ENCODE data around the gene ACADS.

The ACADS gene

DNA sequence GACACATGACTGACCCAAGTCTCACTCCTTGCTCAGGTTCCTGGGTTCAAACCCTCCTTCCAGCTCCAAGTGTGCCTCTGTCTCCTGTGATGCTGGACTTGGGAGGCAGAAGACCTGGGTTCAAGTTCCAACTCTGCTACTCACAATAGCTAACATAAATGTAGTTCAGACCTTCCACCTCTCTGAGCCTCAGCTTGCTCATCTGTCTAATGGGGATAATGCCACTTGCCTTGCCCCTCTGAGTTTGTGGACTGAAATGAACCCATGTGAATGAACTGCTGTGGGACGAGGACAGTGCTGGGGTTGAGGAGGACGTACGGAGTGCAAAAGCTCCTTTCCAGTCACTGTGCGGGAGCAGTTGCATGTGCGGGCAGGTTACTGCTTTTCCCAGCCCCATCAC is 40.9 kb downstream of the ACADS start:
- no peak for DNase-seq (ENCODE audit: low read depth)
- no peak overlapping the region for H3K4me3 ChIP-seq (ENCODE audit: low read depth, low read length)
- TF ChIP-seq, protein P1, sequence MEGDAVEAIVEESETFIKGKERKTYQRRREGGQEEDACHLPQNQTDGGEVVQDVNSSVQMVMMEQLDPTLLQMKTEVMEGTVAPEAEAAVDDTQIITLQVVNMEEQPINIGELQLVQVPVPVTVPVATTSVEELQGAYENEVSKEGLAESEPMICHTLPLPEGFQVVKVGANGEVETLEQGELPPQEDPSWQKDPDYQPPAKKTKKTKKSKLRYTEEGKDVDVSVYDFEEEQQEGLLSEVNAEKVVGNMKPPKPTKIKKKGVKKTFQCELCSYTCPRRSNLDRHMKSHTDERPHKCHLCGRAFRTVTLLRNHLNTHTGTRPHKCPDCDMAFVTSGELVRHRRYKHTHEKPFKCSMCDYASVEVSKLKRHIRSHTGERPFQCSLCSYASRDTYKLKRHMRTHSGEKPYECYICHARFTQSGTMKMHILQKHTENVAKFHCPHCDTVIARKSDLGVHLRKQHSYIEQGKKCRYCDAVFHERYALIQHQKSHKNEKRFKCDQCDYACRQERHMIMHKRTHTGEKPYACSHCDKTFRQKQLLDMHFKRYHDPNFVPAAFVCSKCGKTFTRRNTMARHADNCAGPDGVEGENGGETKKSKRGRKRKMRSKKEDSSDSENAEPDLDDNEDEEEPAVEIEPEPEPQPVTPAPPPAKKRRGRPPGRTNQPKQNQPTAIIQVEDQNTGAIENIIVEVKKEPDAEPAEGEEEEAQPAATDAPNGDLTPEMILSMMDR (IDR thresholded peaks at IDR 0.05; ENCODE audit: low read depth, low read length, missing control alignments) = no peak

DNA sequence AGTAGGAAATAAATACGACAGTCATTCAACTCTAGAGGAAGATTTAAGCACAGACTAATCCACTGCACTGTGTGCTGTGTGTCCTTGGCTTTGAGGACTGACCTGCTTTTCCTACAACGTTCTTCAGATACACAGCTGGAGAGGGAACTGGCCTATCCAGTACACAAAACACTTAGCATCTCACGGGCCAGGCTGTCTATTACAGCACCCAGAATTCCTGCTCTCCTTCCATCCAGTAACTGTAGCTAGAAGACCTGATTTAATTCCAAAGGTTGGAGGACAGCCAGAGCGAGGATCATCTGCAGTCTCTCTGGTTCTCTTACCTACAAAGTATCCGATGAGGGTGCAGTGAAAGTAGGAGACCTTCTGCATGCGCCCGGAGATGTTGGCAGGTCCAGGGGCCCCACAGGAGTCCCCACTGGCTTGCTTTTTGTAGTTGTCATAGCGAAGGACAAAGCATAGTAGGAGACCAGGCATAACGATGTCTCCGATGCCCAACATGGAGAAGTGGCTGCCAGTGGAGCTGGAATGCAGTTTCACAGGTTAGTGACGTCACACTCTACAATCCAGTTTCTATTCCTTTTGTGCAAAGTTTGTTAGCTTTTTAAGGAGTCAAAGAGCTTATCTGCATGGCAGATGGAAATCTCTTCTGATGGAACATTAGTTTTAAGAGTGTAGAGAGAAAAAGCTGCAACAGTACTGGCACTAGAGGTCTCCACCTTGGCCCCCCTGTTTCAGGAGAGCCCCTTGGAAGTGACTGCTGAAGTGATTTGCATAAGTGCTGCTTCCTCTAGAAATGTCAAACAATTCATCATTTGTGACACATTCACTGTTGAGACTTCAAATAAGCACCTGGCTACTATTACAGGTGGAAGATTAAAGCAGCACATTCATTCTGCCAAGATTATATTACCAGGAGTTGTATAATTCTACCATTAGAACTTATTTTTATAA is 41.7 kb downstream of the ACADS start:
- no peak for DNase-seq (ENCODE audit: low read depth)
- TF ChIP-seq, protein P1 (IDR thresholded peaks at IDR 0.05; ENCODE audit: low read depth, low read length, missing control alignments) = no peak
- H3K4me3 ChIP-seq (ENCODE audit: low read depth, low read length) = no peak overlapping the region

DNA sequence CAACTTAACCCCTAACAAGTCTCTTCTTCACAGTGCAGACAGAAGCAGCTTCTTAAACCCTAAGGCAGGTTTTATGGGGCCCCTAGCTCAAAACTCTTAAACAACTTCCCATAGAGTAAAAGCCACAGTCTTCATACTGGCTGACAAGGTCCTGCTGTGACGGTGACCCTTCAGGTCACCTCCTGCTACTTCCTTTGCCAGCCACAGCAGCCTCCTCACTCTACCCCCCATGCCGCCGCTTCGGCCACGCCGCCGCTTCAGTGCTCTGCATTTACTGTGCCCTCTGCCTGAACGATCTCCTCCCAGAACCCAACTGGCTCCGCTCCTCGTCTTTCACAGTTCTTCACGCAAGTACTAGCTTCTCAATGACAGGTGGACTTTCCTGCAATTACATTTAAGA is 45.5 kb downstream of the ACADS start:
- DNase-seq (ENCODE audit: low read depth) = no peak
- TF ChIP-seq, protein P1 (IDR thresholded peaks at IDR 0.05; ENCODE audit: low read depth, low read length, missing control alignments) = no peak
- H3K4me3 ChIP-seq (ENCODE audit: low read depth, low read length) = no peak overlapping the region

DNA sequence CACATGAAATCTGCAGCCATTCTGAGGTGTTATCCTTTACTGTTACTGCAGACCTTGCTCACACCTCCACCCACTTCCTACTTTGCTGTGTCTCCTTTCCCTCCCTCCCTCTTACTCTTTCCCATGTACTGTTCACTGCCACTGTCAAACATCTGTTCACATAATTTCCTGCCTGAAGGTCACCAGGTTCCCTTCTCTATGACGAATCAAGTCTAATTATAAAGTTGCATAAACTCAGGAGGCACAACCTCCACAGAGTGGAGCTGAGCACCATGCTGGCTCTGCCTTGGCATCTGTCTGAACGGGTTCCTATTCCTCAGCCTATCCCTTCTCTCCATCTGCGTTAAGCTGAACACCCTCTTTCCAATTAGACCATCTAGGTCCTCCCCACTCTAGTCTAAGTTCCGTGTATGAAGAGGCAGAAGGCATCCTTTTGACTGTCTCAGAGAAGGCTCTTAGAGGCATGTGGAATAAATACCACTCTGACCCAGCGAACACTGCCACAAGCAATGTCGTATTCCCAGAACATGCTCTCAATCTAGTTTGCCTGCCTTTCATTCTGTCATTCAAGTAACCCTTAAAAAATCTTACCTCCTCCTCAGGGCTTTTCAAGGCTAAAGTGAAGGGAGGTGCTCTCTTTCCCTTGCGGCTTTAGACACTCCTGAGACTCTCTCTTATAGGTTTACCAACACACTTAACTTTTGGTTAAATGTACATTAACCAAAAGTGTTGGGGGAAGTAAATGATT is 48.7 kb downstream of the ACADS start:
- TF ChIP-seq, protein P1 (IDR thresholded peaks at IDR 0.05; ENCODE audit: low read depth, low read length, missing control alignments) = no peak
- DNase-seq (ENCODE audit: low read depth) = no peak
- no peak overlapping the region for H3K4me3 ChIP-seq (ENCODE audit: low read depth, low read length)

DNA sequence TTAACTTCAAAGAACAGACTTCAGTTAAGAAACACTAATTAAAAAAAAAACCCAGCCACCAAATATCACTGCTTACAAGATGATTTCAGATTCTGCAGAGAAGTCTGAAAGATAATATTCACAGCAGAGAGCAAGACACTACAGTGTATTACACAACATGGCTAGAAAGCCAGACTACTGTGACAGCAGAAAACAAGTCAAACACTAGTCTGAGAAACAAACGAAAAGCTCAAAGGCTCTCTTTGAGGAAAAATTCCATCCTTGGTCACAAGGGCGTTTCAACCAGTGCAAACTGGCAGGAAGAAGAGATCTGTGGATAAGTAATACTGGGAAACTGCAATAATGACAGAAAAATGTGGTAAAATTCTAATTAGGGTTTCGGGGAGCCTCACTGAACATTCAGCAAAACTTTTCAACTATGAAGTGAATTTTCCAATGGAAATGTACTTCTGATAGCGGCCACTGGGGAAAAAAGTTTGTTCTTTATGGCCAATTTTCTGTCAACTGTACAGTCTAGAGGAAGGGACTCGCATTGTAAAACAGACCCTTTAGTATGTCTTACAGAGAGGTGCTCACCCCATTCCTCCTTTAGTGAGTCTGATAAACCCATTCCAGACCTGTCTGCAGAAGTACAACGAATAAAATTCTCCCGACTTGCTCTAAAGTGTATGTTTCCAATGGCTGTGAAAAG is 50.4 kb downstream of the ACADS start:
- DNase-seq (ENCODE audit: low read depth) = no peak
- no peak overlapping the region for H3K4me3 ChIP-seq (ENCODE audit: low read depth, low read length)
- TF ChIP-seq, protein P1 (IDR thresholded peaks at IDR 0.05; ENCODE audit: low read depth, low read length, missing control alignments) = no peak

DNA sequence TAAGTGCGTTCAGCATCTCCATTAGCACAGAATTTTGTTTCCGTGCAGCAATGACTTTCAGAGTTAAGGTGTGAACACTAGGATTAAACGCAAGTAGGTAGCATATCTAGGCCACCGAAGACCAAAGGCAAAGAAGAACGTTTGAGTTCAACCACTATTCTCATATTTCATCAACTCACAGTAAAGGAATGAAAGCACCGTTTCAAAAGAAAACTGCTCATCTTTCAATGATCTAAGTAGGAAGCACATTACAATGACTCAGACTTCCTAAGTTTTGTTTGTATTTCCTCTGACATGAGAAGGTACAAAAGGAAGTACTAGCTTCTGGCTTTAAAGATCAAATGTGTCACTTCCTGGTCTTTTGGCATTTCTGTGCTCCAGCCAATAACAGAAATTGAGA is 57.6 kb downstream of the ACADS start:
- H3K4me3 ChIP-seq (ENCODE audit: low read depth, low read length) = no peak overlapping the region
- DNase-seq (ENCODE audit: low read depth) = no peak
- TF ChIP-seq, protein P1 (IDR thresholded peaks at IDR 0.05; ENCODE audit: low read depth, low read length, missing control alignments) = no peak
